Activated gamma-delta T cell treated with Interleukin-2 at 50 U/mL for 16 hours (primary cell): ENCODE data around the gene ATXN2.
A peak's percentile ranks its signal among the peaks of the same experiment; 100 is the strongest.

Source experiments
- DNase-seq: peaks from one replicate; pipeline ENCODE4 v3.0.0-alpha.2; 2020

The ATXN2 gene

DNA sequence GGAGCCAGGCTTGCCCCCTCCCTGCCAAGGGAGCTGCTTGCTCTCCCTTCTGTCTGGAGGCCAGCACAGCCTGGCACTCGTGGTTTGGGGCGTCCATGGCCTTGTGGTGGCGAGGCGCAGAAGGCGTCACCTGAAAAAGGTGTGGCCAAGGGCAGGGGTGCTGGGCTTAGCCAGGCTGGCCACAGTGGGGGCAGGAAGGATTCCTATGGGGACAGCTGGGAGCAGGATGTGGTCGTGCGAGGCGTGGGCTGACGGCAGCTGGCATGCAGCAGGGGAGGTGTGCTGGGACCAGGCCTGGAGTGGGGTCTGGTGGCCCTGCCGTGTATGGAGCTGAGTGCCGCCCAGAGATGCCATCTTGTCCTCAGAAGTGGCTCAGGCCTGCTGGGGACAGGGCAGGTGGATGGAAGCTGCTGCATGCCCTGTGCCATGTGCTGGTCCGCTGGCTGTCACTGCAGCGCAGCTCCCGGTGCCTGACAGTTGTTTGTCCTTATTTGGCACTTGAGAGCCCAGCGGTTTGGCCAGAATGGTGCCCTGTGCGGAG, 163.4 kb downstream of the ATXN2 start:
- no peak for DNase-seq

DNA sequence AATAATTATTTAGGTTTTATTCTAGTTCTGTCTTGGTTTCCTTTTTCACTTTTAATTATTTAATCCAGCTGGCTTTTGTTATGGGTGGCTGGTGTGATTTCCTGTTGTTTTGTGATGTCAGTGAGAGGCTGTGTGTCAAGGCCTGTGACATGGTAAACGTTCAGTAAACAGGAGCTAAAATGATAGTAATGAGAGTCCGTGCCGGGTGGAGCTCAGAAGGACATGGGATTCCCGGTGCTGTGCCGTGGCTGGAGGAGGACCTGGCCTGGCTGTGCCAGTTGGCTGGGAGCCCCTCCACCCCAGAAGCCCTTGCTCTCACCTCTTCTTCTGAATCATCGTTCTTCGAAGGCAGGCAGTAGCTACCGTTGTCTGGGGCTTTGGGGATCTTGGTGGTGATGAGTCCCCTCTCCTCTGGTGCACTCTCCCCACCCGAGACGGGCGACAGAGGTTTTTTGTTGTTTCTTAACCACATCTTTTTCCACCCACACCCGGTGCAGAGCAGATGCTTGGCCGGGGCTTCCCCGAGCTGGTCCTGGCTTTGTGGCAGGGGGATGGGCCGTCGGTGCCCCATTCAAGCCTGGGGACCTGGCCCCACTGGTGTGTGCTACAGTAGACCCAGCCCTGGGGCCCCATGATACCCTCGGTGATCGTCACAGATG, 164.3 kb downstream of the ATXN2 start:
- DNase-seq = peak; percentile 87

DNA sequence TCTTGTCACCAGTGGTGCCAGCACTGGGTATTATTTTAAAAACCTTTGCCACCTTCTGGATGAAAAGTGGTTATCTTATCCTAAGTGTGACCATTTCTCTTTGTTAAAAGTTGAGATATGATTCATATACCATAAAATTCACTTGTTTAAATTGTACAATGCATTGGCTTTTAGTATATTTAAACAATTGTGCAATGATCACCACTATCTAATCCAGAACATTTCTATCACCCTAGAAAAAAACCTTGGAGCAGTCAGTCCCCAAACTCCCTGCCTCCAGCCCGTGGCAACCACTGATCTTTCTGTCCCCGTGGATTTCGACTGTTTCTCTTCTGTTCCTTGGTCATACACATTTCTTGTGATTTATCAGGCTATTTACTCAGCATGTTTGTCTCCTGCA, 165.1 kb downstream of the ATXN2 start:
- DNase-seq = no peak

DNA sequence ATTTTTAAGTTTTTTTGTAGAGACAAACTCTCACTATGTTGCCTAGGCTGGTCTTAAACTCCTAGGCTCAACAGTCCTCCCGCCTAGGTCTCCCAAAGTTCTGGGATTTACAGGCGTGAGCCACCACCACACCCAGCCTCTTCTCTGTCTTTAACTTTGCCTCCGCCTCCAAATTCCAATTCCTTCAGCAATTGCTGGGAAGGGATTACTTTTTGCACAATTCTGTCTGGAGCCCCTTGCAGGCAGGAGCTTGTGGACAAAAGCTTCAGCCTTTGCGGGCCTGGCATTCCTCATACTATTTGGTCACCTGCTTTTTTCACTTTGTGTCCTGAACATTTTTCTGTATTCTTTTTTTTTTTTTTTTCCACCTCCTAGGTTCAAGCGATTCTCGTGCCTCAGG, 167.3 kb downstream of the ATXN2 start:
- no peak for DNase-seq

DNA sequence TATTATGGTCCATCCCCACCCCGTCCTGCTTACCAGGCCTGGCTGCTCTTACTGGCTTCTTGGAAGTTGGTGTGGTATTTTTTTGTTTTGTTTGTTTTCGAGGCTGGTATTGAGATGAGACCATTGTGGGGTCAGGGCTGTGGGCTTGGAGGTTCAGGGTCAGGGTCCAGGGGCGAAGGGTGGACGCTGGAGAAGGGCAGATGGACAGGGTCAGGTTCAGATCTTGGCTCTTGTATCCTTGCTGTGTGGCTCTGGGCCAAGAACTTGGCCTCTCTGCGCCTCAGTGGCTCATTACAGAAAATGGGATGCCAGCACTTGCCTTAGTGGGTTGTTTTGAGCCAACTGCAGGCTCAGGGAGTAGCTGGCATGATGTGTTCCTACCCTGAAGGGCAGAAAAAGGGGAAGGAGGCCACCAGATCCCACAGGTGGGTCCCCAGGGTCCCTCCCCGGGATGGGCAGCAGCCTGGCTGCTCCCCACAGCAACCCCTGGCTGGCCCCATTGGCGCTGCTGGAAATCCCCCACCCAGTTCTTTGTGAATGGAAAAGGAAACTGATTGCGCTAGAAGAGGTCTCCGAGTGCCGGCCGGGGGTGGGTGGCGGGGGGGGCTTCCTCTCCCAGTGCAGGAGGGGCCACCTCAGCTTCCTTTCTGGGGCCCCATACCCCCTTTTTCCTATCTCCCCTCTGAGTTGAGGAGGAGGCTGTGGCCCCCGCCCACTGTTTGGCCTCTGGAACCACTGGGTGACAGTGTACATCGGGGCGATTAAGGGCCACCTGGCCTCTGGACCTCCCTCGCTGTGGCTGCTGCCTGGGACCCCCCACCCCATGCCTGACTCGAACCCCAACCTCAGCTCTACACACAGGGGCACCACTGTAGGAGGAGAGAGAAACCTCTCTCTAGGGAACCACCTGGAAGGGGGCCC, 168.4 kb downstream of the ATXN2 start:
- DNase-seq = peak; percentile 61

DNA sequence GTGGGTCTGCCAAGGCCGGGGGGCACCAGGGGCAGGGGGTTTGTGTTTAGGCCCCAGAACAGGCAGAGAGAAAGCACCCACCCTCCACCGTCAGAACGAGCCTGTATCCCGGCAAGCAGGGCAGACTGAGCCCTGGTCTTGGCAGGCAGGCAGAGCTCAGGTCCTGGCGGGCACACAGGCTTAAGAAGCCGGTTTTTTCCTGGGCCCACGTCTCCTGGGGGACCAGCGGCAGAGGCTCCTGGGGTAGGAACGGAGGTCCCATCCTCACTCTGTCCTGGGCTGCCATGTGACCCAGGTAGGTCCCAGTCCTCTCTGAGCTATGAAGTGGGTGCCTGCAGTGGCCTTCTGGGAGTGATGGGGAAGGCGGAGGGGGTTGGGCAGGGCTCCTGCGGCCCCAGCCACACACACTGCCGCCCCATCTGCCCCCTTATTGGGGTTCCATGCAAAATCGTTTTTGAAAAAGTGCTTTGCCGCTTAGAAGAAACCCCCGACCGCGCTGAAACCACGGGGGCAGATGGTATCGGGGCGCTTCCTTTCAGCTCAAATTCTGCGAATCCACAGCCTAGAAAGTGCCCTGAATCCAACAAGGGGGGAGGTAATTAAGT, 169.2 kb downstream of the ATXN2 start:
- peak; percentile 69 for DNase-seq

DNA sequence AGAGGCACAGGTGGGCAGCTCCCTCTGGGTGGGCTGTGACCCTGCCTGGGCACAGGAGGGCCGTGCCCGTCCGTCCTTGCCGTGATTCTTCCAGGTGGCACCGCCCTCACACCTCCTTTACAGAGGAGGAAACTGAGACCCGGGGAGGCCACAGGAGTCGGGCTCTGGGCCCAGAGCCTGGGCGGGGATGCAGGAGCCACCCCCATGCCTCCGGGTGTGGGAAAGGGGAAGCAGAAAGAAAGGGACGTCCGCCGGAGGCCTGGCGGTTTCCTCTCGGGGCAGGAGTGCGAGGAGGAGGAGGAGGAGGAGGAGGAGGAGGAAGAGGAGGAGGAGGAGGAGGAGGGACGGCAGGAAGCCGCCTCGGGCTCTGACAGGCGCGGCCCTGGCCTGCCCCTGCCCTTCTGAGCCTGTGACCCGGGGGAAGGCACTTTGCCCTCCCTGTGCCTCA, 170.4 kb downstream of the ATXN2 start:
- no peak for DNase-seq

DNA sequence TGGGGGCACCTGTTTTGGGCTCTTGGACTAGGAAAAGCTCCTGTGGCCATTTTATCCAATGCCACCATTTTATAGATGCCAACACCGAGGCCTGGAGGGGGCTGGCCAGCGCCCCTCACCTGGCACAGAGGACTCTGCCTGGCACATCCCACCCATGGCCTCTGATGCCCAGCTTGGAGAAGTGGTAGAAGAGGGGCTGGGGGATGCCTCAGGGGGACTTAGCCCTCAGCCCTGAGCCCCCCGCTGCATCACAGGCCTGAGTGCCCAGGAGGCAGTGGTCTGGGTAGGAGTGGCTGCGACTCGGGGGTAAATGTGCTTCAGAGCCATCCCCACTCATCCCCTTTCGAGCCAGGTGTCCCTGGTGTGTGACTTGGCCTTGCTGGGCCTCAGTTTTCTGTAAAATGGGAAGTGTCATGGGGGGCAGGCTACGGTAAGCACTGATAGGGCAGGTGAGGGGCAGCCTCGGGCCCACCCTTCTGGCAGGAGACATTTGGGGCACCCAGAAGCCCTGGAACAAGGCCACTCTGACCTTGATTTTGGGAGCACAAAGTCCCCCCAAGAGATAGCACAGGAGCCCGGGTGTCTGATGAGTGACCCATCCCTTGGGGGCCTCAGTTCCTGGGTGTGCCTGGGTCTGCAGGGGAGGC, 170.9 kb downstream of the ATXN2 start:
- DNase-seq = no peak

DNA sequence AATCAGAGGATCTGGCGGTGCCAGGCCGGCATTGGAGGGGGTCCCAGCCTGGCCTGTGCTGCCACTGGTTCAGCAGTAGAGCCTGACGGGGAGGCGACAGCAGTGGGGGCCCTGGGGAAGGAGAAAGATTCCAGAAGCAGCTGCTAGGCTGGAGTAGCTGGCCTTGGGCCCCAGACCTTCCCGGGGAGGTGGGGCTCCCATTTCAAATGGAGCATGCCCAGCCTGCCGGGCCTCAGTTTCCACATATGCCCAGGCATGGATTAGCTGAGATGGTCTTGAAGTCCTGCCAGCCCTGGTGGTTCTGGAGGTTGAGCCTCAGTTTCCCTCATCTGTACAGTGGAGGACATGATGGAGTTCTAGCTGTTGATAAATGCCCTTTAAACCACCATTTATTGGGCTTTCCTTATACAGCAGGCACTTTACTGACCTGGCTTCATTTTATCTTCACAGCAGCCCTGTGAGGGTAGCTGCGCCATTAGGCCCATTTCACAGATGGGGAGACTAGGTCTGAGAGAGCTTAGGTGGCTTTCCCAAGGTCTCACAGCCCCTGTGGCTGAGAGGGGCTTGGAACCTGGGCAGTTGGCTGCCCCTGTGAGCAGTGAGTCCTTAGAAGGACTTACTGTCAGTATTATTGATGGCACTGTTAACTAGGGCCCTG, 171.6 kb downstream of the ATXN2 start:
- DNase-seq = no peak

DNA sequence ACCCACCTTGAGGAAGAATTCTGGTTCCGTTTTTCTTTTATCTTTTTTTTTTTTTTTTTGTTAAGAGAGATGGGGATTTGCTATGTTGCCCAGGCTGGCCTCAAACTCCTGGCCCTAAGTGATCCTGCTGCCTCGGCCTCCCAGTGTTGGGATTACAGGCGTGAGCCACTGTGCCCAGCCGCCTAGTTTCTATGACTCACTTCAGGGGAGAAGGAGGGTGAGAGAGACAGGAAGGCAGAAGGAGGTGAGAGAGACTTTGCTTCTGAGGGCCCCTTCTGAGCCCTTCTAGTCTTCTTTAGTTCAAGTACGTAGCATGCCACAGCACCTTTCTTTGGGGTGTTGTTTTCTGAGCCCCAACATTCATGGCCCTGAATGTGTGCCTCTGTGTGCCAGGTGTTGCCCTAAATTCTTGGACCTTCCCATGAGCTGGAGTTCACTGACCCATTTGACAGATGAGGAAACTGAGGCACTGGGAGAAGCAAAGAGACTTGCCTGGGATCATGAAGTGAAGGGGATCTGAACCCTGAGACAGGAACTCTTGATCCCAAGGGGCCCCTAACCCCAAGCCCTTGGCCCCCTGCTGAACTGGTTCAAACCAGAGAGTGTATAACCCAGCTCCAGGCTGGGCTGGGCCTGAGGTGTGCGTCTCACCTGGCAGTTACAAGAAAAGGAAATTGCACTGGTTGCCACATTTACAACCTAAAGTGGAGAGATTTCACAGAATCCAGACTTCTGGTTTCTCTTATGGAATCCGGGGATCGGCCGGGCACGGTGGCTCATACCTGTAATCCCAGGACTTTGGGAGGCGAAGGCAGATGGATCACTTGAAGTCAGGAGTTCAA, 172.6 kb downstream of the ATXN2 start:
- no peak for DNase-seq

DNA sequence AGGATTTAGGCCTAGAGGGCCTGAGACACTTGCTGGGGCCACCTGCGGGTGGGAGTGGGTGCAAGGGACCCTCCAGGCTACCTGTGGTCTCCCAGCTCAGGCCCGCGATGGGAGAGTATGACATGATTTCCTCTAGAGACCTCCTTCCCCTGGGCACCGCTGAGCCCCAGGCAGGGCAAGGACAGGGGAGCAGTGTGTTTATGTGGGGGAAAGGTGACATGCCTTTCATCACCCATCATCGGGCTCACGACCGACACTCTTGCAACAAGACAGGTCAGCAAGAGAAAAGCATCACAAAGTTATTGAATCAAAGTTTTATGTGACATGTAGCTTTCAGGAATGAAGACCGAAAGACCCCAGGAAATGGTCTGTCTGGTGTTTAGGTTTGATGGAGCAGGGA, 173.5 kb downstream of the ATXN2 start:
- DNase-seq = no peak

DNA sequence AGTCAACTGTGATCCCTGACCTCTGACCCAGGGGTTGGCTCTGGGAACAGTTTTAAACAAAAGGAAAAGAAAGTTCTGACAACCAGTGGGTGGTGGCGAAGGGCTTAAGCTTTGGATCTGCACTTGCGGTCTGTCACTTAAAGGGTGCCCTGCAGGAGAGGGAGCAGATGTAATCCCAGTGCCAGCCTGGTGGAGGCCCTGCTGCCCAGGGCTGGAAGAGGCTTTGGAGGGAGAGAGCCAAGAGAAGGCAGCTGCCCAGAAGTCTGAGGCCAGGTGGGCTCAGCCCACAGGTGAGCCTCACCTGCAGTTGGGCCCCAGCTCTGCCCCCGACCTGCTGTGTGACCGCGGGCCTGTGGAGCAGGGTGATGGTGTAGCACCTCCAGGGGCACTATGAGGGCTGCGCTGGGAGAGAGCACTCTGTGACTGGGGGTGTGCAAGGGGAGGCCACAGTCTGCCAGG, 174.3 kb downstream of the ATXN2 start:
- DNase-seq = no peak

DNA sequence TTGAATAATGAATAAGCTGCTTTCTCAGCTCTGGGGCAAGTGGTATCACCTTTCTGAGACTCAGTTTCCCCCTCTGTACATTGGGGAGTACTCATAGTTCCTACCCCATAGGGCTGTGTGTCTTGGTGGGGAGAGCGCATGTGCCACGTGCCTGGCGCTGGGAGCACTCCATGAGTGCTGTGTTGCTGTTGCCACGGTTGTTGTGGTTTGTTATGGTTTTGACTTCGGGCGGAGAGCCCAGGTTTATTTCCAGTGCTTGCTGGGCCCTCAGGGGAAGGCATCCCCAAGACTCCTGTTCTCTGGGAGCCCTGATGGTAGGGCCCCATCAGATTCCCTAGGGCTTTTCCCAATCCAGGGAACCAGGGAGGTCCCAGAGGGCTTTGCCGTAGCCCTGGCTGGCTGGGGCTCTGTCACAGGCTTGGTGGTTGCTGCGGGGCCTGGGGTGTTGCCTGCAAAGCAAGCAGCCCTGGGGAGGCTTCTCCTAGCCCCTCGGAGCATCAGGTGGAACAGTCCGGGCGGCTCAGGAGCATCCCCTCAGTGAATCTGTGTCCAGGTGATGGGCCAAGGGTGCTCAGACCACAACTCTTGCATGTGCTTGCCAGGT, 174.8 kb downstream of the ATXN2 start:
- no peak for DNase-seq

DNA sequence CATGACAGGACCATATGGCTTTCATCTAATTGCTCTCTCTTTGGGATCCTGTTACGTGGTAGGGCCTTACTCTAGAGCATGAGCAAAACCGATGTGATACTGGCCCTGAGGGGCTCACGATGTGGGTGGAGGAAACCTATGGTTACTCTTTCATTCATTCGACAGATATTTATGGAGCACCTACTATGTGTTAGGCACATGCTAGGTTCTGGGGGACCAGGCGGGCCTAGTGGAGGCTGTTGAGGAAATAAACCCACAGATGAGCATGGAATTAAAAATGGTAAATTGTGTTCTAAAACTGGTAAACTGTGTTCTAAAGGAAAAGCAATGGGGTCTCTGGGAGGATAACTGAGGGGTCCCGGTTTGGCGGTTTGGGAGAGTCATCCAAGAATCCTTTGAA, 178.6 kb downstream of the ATXN2 start:
- DNase-seq = no peak

DNA sequence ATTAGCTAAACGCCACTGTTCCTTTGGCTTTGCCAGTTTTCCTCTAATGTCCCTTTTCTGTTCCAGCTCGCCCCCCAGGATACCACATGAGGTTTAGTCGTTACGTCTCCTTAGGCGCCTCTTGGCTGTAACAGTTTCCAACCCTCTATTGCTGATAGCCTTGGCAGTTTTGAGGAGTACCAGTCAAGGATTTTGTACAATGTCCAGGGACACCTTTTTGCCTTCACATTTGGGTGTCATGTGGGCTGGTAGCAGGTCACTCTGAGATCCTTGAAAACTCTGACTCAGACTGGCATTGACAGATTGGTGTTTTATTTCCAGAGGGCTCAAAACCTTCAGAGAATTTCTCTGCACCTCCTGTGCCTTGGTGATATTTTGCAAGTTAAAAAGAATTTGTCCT, 179.3 kb downstream of the ATXN2 start:
- no peak for DNase-seq

DNA sequence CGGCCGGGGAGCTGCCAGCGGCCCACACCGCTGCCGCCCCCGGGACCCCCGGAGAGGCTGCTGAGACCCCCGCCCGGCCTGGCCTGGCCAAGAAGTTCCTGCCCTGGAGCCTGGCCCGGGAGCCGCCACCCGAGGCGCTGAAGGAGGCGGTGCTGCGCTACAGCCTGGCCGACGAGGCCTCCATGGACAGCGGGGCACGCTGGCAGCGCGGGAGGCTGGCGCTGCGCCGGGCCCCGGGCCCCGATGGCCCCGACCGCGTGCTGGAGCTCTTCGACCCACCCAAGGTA, 180.6 kb downstream of the ATXN2 start:
- no peak for DNase-seq

DNA sequence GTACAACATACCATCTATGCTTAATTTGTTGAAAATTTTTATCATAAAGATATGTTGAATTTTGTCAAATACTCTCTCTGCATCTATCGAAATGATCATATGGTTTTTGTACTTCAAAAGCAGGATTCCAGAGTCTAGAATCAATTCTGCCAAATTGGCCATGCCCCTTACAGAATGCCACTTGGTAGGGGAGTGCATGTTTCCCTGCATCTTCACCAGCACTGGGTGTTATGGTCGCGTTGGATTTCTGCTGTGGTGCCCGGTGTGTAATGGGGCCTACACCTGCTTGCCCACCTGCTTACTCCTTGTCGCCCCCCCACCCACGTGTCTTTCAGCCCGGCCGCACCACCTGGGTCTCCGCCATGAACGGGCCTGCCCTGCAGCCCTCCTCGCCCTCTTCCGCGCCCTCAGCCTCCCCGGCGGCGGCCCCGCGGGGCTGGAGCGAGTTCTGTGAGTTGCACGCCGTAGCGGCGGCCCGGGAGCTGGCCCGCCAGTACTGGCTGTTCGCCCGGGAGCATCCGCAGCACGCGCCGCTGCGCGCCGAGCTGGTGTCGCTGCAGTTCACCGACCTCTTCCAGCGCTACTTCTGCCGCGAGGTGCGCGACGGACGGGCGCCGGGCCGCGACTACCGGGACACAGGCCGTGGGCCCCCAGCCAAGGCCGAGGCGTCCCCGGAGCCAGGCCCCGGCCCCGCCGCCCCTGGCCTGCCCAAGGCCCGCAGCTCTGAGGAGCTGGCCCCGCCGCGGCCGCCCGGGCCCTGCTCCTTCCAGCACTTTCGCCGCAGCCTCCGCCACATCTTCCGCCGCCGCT, 181.1 kb downstream of the ATXN2 start:
- no peak for DNase-seq

DNA sequence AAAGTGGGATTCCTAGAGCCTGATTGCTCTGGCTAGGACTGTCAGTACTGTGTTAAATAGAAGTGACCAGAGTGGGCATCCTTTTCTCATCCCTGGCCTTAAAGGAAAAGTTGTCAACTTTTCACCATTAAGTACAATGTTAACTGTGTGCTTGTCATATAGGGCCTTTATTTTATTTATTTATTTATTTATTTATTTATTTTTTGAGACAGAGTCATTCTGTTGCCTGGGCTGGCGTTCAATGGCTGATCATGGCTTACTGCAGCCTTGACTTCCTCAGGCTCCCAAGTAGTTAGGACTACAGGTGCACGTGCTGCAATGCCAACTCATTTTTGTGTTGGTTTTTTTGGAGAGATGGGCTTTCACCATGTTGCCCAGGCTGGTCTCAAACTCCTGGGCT, 181.8 kb downstream of the ATXN2 start:
- no peak for DNase-seq

DNA sequence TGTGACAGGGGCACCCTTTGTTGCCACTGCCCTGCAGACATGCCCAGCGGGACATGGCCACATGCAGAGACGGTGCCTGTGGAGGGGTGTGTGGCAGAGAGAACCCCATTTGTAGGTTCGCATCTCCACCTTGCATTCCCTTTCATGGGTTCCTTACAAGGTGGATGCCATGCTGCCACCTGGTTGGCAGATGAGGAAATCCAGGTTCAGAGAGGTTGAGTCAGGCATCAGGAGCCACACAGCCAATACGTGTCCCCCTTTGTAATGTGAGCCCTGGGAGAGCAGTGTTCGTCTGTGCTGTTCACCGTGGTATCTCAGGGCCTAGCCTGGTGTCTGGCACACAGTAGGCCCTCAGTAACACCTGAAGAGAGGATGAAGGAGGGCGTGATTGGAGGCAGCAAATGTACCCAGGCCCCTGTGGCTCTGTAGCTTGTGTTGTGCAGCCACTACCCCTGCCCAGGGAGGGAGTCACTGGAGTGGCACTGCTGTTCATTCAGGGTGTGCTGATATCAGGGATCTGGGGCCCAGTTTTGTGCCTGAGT, 184.3 kb downstream of the ATXN2 start:
- no peak for DNase-seq

DNA sequence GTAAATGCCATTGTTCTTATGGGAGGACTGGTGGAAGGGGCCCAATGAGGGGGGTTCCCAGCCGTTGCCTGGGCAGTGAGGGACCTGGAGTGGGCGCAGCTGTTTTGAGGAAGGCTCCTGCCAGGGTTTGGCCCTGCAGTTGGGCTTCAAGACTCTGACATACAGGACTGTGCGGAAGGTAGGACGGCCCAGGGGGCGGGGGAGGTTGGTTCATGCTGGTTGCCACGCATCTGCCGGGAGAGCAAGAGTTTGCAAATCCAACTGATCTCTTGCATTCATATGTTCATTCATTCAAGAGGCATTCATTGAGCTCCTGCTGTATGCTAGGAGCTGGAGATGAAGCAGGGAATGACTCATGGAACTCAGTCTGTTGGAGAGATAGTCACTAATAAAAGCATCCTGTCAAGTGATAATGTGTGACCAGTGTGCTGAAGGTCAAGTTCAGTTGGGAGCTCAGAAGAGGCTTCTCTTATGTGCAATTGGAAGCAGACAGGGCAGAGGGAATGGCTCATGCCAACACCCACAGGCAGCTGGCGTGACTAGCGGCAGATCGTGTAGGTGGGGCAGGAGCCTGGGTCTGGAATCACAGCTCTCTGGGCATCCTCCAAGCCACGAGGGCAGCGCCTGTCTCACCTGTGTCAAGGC, 185.6 kb downstream of the ATXN2 start:
- no peak for DNase-seq
